H1 (cell line): ENCODE measurements around the gene GNB1L. TPM values are rescaled to one million over a fixed set of nuclear protein-coding genes. Genes with fewer than 3 reads are reported as not detected.

Experiments used
- CTBP2 ChIP-seq: IDR thresholded peaks from 2 replicates; pipeline ENCODE4 v1.7.0; 2011; ENCODE audit warnings: borderline replicate concordance, mild to moderate bottlenecking, moderate library complexity, mixed read lengths, low read length; ENCODE audit not compliant: insufficient read depth, insufficient read length
- YY1 ChIP-seq: IDR thresholded peaks from 2 replicates; pipeline ENCODE4 v1.6.1; 2011; ENCODE audit warnings: low read depth, mild to moderate bottlenecking, low read length
- polyA plus RNA-seq, 7 experiments: library from polyadenylated mRNA; depleted of rRNA in 3 of 7; stranded (reverse) in 5 of 7; unstranded in 2 of 7; fragments of >200 nt in 5 of 7; fragments of 200-250 nt in 2 of 7; gene quantifications; 1 replicate in 5 of 7; 2 replicates in 1 of 7; 4 replicates in 1 of 7; pipeline versions ENCODE4 v1.2.1 to v1.2.3, GENCODE V29; 2011 to 2013; ENCODE audit warnings: missing spikeins in 2 of 7, mixed read lengths in 2 of 7
- total RNA-seq: library from RNA; stranded (reverse); fragmentation: NEBNext Ultra II Directional; extraction: Animal tissue kit (Norgen Biotek cat#: 25700); gene quantifications from 2 replicates; pipeline ENCODE4 v1.2.1, GENCODE V29; 2021
- TF ChIP-seq, protein P1 (sequence below): IDR thresholded peaks from 2 replicates; pipeline ENCODE4 v1.6.1; 2011; ENCODE audit warnings: low read length, improper control_type of control experiment

The GNB1L gene
- total and polyA plus RNA-seq, 2 of the 8 experiments (the other 6 are each of a cell fraction or from before 2014, with no cell fraction given): 14.0 to 15.6 TPM

DNA sequence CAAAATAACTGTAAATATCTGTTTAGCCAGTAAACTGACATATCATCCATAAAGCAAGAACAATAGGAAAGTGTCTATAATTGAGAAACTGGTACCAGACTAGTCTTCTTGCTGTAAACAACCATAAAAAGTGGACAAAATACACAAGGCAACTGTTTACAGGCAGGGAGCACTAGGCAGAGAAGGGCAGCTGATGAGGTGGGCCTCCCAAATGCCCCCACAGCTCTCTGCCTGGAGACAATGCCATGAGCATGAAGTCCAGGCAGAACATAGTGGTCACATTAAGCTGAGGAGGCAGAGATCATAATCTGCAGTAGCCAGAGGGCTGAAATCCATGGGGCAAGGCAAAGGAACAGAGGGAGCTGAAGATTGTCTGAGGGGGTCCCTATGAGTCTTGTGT, 63.4 kb downstream of the GNB1L start (continued):
- TF ChIP-seq, protein P1, sequence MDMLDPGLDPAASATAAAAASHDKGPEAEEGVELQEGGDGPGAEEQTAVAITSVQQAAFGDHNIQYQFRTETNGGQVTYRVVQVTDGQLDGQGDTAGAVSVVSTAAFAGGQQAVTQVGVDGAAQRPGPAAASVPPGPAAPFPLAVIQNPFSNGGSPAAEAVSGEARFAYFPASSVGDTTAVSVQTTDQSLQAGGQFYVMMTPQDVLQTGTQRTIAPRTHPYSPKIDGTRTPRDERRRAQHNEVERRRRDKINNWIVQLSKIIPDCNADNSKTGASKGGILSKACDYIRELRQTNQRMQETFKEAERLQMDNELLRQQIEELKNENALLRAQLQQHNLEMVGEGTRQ: no peak
- no peak for TF ChIP-seq YY1
- TF ChIP-seq CTBP2: no peak
